Dendritic cell treated with granulocyte-macrophage colony-stimulating factor and Interleukin-4, amounts not matched to agents 40 ng/mL and 50 ng/mL, for 4 days (primary cell): Measurements from ENCODE around the gene ZBP1.

Experiments
- H3K27ac Mint-ChIP-seq: one replicate; pipeline ENCODE4 v1.8.0; 2022; ENCODE audit warnings: mild to moderate bottlenecking, mixed read lengths
- H3K27me3 Mint-ChIP-seq: one replicate; pipeline ENCODE4 v1.8.0; 2022; ENCODE audit warnings: mild to moderate bottlenecking, mixed read lengths
- H3K36me3 Mint-ChIP-seq: one replicate; pipeline ENCODE4 v1.8.0; 2022; ENCODE audit warnings: low read depth, mixed read lengths
- H3K4me1 Mint-ChIP-seq: one replicate; pipeline ENCODE4 v1.8.0; 2022; ENCODE audit warnings: low read depth, mixed read lengths
- H3K4me3 Mint-ChIP-seq: one replicate; pipeline ENCODE4 v1.8.0; 2022; ENCODE audit warnings: mild to moderate bottlenecking, moderate library complexity, mixed read lengths
- H3K9me3 Mint-ChIP-seq: one replicate; pipeline ENCODE4 v1.8.0; 2022; ENCODE audit warnings: mixed read lengths
- intact Hi-C: fragments of 100-400 bp; cut with micrococcal nuclease; formaldehyde crosslinking; loops from one replicate; pipeline ENCODE4 v1.15.0; 2022

The ZBP1 gene, protein sequence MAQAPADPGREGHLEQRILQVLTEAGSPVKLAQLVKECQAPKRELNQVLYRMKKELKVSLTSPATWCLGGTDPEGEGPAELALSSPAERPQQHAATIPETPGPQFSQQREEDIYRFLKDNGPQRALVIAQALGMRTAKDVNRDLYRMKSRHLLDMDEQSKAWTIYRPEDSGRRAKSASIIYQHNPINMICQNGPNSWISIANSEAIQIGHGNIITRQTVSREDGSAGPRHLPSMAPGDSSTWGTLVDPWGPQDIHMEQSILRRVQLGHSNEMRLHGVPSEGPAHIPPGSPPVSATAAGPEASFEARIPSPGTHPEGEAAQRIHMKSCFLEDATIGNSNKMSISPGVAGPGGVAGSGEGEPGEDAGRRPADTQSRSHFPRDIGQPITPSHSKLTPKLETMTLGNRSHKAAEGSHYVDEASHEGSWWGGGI

DNA sequence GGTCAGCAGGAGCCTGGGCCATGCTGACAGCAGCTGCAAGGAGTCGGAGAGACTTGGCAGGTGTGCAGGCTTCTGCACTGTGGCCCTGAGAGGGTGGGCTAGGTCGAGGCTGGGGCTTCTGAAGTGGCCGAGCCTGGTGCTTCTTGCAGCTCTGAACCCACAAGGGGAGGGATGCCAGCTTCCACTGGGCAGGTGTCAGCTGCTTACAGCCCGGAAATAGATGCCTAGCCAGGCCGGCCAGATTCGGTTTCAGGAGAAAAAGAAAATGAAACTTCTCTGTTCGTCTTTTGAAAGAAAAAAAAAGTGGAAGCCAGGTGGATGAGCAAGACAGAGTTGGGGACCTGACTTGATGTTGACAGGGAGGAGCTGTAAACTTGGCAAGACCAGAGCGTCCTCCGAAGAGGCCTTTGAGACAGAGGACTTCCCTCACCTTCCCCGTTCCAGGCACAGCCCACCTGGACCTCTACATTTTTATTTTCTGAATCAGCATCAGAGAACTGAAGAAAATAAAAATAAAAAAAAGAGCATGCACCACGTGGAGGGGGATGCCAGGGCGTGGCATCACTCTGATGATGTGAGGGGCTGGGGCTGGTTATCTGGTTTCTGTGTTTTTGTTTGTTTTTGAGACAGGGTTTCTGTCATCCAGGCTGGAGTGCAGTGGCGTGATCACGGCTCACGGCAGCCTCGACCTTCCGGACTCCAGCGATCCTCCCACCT, at the start of gene ZBP1:
ZBP1 (minus strand) TSS at position 153 of the 717 bp plus-strand sequence; CDS start at position 22, 131 bp downstream.
- H3K4me3 Mint-ChIP-seq = peak within 1 kb of the TSS; percentile 32
- H3K36me3 Mint-ChIP-seq = peaks cover 3% of the 10 kb centered on the region
- intact Hi-C loops = no loop called here
- peaks cover 16% of the 10 kb centered on the region for H3K27me3 Mint-ChIP-seq
- peaks cover 16% of the 10 kb centered on the region for H3K9me3 Mint-ChIP-seq
- peaks cover 47% of the 10 kb centered on the region for H3K4me1 Mint-ChIP-seq
- peak within 1 kb of the TSS; percentile 81 for H3K27ac Mint-ChIP-seq

DNA sequence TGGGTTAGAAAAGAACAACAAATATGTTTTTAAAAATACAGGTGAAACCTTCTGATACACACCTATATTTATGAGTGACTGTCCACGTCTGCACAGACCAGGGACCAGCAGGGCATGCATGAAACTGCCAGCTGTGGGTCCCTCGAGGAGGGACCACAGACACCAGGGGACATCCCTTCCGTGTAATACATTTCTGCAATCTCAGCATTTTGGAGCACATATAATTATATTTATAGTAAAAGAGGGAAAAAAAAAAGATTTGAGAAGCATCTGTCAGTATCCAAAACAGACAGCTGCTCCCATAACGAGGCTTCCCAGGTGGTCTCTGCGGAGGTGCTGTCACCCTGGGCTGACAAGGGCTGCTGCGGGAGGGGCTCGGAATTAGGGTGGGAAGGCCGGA, 49.4 kb upstream of the ZBP1 start:
- H3K36me3 Mint-ChIP-seq = no peaks in the 10 kb centered on the region
- H3K27me3 Mint-ChIP-seq = peaks cover 22% of the 10 kb centered on the region
- no peak overlapping the region for H3K4me3 Mint-ChIP-seq
- intact Hi-C loops = no loop called here
- no peak overlapping the region for H3K27ac Mint-ChIP-seq
- H3K9me3 Mint-ChIP-seq = no peaks in the 10 kb centered on the region
- H3K4me1 Mint-ChIP-seq = peaks cover 14% of the 10 kb centered on the region

DNA sequence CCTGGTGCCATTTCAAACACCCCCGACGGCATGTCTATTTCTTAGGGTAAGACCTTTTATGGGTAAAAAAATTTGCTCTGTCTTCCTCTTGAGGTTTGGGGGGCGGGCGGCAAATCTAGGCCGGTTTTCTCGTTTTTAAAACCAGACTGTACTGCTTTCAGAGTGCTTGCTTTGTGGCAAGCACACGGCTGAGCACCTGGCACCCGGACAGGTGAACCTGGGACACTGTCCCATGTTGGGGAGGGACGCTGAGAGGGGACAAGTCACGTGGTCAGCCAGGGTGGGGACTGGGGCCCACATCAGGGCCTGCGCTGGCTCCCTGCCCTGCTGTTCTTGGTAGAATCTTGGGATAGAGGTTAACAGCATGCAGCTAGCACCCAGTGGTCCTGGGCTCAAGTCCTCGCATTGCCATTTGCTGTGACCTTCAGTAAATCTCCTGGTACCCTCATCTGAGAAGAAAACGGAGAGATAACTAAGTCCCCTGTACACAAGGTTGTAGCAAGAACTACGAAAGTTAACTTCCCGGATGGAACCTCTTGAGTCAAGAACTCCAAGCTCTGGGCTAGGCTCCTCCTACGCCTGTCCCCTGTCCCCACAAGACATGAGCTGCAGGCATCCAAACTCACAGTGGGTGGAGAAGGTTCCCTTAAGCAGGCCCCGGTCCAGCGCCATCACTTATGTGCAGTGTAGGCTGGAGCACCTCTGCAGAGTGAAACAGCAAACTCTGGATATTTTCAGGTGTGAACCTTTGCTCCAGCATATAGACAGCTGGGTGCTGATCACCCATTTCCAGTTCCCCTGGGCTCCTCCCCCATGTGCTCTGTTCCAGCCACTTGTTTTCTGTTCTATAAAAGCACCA, 47.9 kb upstream of the ZBP1 start:
- Mint-ChIP-seq H3K9me3 (no peaks in the 10 kb centered on the region), H3K4me1 (peaks cover 9% of the 10 kb centered on the region), H3K4me3 (no peak overlapping the region), H3K27ac (no peak overlapping the region), H3K27me3 (peaks cover 18% of the 10 kb centered on the region), H3K36me3 (no peaks in the 10 kb centered on the region)
- intact Hi-C loops = no loop called here

DNA sequence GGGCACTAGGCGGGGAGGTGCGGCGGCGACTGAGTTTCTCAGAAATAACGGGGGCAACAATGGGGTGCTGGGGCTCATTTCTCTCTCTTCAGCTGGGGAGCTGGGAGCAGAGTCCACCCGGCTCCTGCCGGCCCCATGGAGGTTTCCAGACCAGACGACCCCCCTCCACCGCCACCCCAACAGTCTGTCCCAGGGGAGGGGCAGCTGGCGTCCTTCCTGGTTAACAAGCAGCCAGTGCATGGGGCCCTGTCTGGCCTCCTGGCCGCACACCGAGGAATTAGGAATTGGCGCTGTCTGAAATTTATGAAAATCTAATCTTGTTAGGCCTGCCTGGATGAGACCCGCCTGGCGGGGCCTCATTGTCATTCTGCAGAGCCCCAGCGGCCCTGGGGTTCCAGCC, 47.2 kb upstream of the ZBP1 start:
- intact Hi-C loops = no loop called here
- no peaks in the 10 kb centered on the region for H3K9me3 Mint-ChIP-seq
- peaks cover 12% of the 10 kb centered on the region for H3K27me3 Mint-ChIP-seq
- no peak overlapping the region for H3K27ac Mint-ChIP-seq
- no peak overlapping the region for H3K4me3 Mint-ChIP-seq
- H3K36me3 Mint-ChIP-seq = no peaks in the 10 kb centered on the region
- peaks cover 4% of the 10 kb centered on the region for H3K4me1 Mint-ChIP-seq

DNA sequence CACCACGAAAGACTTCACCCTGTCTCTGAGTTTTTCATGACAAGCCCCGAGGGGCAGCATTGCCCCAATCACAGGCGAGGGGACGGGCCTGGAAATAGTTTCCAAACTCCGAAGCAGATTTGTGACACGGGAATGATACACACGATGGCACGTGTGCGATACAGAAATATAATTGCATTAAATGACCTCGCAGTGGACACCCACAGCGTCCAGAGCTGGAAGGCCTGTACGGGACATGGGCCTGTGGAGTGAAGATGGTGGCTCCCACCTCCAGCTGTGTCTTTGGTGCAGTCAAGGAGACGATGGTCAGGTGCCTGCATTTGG, 46.6 kb upstream of the ZBP1 start:
- Mint-ChIP-seq H3K9me3 (no peaks in the 10 kb centered on the region), H3K4me1 (no peaks in the 10 kb centered on the region), H3K27ac (no peak overlapping the region), H3K36me3 (no peaks in the 10 kb centered on the region), H3K27me3 (peaks cover 7% of the 10 kb centered on the region), H3K4me3 (no peak overlapping the region)
- intact Hi-C loops = no loop called here

DNA sequence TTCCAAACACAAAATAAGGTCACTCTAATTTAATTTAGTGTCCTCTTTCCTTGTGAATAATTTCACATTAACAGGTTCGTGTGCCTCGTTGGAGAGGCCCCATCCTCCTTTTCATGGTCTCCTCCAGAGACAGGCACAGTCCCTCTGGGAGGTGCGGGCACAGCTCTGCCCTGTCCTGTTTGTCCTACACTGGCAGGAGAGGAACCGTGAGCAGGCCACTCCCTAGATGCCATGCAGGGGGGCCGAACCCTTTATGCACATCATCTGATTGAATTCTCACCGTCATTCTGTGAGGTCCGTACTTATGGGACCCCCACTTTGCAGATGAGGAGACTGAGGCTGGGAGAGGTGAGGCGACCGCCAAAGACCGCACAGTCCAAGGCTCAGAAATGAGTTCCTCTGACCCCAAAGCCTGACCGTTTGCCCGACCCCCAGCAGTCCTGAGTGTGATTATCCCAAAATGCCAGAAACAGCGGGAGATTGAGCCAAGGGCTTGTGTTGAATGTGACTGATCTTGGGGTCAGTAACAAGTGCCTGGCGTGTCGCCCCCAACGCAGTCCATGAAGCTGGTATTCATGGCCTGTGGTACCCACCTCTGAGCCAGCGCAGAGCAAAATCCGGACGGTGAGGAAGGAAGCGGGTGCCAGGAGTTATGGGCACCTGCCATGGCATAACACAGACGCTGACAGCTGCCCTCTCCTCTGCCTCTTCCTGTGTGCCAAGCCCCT, 46.0 kb upstream of the ZBP1 start:
- intact Hi-C loops = no loop called here
- H3K36me3 Mint-ChIP-seq = no peaks in the 10 kb centered on the region
- no peaks in the 10 kb centered on the region for H3K9me3 Mint-ChIP-seq
- no peak overlapping the region for H3K27ac Mint-ChIP-seq
- H3K27me3 Mint-ChIP-seq = peaks cover 3% of the 10 kb centered on the region
- no peaks in the 10 kb centered on the region for H3K4me1 Mint-ChIP-seq
- no peak overlapping the region for H3K4me3 Mint-ChIP-seq

DNA sequence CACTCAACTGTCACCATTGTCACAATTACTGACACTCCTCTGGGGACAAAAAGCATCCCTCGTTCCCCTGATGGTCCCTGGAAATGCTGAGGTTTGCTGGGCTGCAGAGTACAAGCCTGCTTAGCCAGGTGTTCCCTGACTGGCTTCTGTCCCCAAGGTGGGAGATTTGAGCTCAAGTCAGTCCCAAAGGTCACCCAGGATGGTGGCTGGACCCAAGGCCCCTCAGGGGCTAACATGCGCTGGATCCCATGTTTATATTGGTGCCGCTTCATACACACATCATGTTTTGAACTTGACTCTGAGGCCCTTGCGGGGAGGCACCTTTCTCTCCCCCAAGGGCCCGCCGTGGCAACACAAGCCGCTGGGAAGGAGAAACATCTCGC, 45.4 kb upstream of the ZBP1 start:
- Mint-ChIP-seq H3K27ac (no peak overlapping the region), H3K27me3 (peaks cover 3% of the 10 kb centered on the region), H3K4me1 (no peaks in the 10 kb centered on the region)

DNA sequence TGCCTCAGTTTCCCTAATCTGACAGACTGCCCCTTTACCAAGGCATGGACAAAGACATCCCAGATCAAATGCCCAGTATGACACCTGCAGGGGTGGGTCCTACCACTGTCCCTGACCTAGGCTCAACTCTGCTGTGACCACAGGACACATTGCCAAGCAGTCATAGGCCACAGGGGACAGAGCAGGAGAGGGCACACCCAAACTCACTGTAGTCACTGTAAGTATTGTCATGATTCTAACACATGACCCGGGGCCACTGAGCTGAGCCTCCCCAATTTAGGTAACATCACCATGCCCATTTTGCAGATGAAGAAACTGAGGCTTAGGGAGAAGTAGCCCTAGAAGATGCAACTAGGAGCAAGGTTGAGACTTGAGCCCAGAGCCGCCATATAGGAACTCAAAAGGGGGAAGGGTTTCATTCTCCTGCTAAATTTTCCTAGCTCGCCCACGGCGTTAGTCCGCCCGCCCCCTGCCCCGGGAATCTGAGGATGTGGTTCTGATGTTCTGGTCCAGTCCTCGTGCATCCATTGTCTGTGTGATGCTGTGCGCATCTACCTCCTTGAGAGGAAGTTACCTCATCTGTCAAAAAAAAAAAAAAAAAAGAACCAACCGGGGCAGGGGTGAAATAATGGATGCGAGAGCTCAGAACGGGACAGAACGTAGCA, 44.8 kb upstream of the ZBP1 start:
- Mint-ChIP-seq H3K36me3 (no peaks in the 10 kb centered on the region), H3K27me3 (no peaks in the 10 kb centered on the region), H3K4me1 (no peaks in the 10 kb centered on the region), H3K27ac (no peak overlapping the region), H3K9me3 (no peaks in the 10 kb centered on the region), H3K4me3 (no peak overlapping the region)
- intact Hi-C loops = no loop called here

More for the DNA sequence above, 45.4 kb upstream of the ZBP1 start:
- no peaks in the 10 kb centered on the region for H3K9me3 Mint-ChIP-seq
- H3K36me3 Mint-ChIP-seq = no peaks in the 10 kb centered on the region
- intact Hi-C loops = no loop called here
- H3K4me3 Mint-ChIP-seq = no peak overlapping the region

DNA sequence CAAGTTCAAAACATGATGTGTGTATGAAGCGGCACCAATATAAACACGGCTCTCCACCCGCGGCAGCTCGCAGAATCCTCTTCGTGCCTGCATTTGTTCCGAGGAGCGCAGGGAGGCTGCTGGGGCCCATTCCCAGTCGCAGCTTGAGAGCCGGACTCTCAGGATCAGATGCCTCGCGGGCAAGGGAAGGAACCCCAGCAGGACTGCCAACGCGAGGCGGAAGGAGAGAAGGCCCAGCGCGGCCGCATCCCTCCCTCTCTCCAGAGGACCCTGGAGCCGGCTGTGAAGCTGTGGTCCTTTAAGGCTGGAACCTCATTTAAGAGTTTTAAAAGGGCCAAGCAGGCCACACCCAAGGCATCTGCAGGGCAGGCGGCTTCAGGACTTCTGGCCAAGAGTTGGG, 44.2 kb upstream of the ZBP1 start:
- no peak overlapping the region for H3K27ac Mint-ChIP-seq

DNA sequence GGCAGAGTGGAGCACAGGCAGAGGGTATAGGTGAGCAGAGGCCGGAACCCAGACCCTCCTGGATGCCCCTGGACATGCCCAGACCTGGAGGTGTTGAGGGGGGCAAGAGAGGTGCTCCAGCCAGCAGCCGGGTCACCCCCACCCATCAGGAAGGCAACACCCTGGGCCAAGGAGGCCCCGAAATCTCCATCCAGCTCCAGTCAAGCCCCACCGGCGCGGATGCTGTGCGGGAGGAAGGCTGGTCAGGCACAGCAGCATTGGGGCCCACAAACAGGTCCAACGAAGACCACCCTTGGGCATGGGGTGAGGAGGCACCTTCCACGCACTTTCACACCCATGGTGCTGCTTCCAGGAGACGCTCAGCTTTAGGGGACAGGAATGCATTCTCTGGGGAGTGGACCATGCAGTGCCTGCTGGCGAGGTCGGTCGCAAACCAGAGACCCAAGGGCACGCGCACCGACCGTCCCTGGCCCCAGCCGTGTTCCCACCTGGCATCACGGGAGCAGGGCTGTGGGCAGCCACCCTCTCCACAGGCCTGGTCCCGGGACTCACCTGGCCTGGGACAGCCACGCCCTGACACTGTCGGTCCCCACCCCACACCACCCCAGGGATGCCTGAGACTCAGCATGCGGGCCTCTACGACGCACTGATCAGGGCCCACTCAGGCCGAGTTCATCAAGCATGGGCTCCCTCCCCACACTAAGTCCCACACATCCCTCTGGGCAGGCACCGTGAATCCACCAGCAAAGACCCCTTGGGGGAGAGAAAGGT, 43.6 kb upstream of the ZBP1 start:
- intact Hi-C loops = no loop called here
- Mint-ChIP-seq H3K4me1 (no peaks in the 10 kb centered on the region), H3K9me3 (no peaks in the 10 kb centered on the region), H3K4me3 (no peak overlapping the region), H3K27ac (no peak overlapping the region), H3K36me3 (no peaks in the 10 kb centered on the region), H3K27me3 (no peaks in the 10 kb centered on the region)

More for the DNA sequence above, 44.2 kb upstream of the ZBP1 start:
- no peaks in the 10 kb centered on the region for H3K36me3 Mint-ChIP-seq
- no peaks in the 10 kb centered on the region for H3K9me3 Mint-ChIP-seq
- H3K4me1 Mint-ChIP-seq = no peaks in the 10 kb centered on the region
- no peaks in the 10 kb centered on the region for H3K27me3 Mint-ChIP-seq
- H3K4me3 Mint-ChIP-seq = no peak overlapping the region
- intact Hi-C loops = no loop called here

DNA sequence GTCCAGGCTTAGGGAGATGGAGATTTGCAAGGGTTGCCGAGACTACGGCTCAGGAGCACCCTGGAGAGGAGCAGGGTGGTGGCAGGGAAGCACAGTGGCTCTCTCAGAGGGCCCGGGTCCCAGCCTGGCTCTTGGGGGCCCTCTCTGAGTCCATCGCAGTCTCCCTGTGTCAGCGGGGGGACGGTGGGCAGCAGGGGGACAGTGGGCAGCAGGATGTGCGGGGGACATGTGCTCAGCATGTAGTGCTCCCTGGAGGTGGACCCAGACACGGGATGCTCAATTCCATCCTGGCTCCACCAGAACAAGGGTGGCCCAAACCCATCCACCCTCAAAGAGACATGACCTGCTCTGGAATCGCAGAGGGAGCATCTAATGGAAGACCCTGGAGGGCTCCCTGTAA, 43.0 kb upstream of the ZBP1 start:
- H3K9me3 Mint-ChIP-seq = no peaks in the 10 kb centered on the region
- H3K27ac Mint-ChIP-seq = no peak overlapping the region
- intact Hi-C loops = no loop called here
- H3K27me3 Mint-ChIP-seq = no peaks in the 10 kb centered on the region
- H3K36me3 Mint-ChIP-seq = no peaks in the 10 kb centered on the region
- no peaks in the 10 kb centered on the region for H3K4me1 Mint-ChIP-seq
- no peak overlapping the region for H3K4me3 Mint-ChIP-seq

DNA sequence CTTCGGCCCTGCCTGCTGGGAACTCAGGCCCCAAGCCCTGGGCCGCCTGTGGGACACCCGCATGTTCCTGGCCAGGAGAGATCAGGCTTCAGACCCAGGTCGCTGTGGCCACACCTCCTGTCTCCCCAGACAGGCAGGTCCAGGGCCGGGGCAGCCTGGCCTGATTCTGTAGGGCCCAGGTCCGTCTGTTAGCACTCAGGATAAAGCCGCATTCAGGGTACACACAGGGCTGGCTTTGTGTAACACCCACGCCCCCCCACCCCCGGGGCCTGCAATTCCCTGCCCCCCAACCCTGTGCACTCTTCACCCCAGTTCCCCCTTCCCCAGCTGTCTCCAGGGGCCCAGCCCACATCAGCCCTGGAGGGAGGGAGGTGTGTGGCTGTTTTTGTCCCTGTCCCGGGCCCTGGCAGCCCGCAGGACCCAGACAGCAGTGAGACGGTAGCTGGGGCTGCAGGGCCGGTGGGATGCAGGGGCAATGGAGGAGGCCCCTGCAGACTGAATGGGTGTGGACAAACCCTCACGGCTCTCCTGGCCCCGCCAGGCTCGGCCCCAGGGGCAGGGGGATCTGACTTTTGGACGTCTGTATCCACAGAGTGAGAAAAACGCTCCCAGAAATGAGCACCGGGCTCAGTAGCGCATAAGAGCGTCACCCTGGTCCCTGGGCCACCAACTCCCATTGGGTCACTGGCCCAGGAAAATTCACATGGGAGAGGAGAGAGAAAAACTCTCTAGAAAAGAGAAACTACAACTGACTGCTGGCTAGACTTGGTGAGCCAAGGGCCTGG, 42.4 kb upstream of the ZBP1 start:
- Mint-ChIP-seq H3K36me3 (no peaks in the 10 kb centered on the region), H3K27ac (no peak overlapping the region), H3K27me3 (no peaks in the 10 kb centered on the region)

More for the DNA sequence above, 42.4 kb upstream of the ZBP1 start:
- Mint-ChIP-seq H3K9me3 (no peaks in the 10 kb centered on the region), H3K4me1 (no peaks in the 10 kb centered on the region), H3K4me3 (no peak overlapping the region)
- intact Hi-C loops = no loop called here
